COLO829 (cell line): ENCODE data around the gene UGT3A2.
"Not testable (repeated sequence)": the region's sequence is repeated elsewhere in the genome, so short reads cannot be mapped to it uniquely, and the experiment has no call there.

Experiments
- DNase-seq: peaks from one replicate; pipeline ENCODE4 v3.0.0; 2012; ENCODE audit warnings: low spot score

Gene UGT3A2

DNA sequence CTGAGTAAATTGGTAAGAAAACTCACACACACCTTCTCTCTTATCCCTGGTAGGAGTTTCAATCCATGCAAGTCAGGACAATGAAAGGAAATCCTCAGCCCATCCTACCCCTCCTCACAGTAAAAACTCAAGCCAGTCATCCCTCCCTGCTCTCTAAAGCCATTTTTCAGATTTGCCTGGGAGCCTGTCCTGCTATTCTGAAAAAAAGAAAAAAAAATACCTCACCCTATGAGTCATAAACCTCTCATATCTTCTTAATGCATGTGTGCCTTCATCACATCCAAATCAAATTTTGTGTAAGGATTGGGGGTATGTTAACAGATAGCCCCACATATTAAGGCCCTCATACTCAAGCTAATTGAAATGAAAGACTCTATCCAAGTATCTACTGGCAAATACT lies 14.1 kb downstream of the UGT3A2 start:
- DNase-seq, result no peak

DNA sequence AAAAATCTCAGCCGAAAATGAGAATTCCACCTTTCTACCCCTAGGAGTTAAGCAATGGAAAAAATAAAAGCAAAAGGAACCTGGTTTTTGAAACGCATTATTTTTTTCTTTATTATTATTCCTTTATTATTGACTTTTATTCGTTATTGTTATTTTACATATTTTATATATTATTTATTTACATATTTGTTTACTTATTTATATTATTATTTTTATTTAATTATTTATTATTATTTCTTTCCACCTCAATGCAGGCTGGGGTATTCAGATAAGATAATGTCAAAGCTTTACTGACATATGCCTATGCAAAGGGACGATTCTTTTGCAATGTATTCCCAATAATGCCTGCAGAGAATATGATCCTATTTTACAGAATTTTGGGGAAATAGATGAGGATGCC lies 16.7 kb downstream of the UGT3A2 start:
- DNase-seq, result no peak

- DNase-seq, result no peak
Observed at GRCh38 chr5:36047384-36048160, 19.1 kb downstream of the UGT3A2 start.

DNA sequence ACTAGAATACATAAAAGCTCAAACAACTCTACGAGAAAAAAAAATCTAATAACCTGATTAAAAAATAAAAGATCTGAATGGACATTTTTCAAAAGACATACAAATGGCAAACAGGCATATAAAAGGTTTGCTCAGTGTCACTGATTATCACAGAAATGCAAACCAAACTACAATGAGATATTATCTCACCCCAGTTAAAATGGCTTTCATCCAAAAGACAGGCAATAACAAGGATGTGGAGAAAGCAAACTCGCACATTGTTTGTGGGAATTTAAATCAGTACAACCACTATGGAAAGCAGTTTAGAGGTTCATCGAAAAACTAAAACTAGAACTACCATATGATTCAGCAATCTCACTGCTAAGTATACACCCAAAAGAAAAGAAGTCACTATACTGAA lies 20.8 kb downstream of the UGT3A2 start:
- DNase-seq, result no peak

GRCh38 chr5:36041537-36041845 lies 25.2 kb downstream of the UGT3A2 start:
- DNase-seq, result no peak

- no peak for DNase-seq
Observed at GRCh38 chr5:36040651-36041536, 25.8 kb downstream of the UGT3A2 start.

GRCh38 chr5:36035696-36036095 lies 31.0 kb downstream of the UGT3A2 start:
- no peak for DNase-seq

GRCh38 chr5:36034536-36035134 lies 32.0 kb downstream of the UGT3A2 start:
- DNase-seq, result not testable (repeated sequence)

GRCh38 chr5:36033486-36033885 lies 33.2 kb downstream of the UGT3A2 start:
- no peak for DNase-seq

- DNase-seq, result no peak
Observed at GRCh38 chr5:36033047-36033446, 33.6 kb downstream of the UGT3A2 start.

GRCh38 chr5:36031223-36031622 lies 35.5 kb downstream of the UGT3A2 start:
- DNase-seq, result no peak

DNA sequence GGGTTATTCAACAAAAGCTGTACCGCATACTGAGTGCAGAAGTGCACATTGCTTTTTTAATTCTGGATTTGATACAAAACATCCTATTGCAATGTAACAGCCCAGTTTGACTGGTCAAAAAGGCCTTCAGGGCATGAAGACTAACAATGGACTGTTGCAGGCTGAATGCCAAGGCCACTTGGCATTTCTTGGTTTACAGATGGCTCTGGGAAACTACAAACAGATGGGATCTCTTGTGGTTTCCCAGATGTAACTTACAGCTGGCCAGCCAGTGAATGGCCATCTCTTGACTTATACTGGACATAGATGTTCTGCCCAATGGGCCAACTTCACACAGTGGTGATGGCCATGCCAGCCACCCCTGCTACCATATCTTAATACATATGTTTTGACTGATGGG lies 36.8 kb downstream of the UGT3A2 start:
- peak; percentile 20 for DNase-seq

DNA sequence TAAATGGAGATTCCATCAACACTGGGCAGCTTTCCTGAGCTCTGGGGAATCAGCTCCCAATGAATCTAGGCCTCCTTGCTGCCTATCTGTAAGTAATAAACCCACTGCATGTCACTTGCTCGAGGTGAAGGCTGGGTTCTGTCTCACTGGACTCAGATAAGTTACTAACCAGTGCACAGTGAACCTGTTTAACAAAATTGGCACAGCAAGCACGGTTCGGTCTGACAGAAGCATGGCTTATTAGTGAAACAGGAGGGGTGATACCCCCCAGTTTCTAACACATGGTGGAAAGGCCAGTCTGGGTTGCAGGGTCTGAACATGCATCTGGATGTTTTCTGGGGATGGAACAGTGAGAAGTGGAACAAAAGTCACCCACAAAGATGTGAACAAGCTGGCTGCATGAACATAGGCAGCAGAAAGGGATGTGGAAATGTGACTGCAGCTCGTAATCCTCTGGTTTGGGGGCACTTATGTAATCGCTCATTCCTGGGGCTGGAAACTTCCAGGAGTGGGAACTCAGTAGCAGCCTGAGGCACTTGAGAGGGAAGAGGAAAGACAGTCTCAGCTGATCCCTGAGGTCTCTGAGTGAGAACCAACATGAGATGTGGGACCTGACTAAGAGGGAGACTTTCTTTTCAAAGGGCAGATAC lies 37.7 kb downstream of the UGT3A2 start:
- no peak for DNase-seq

GRCh38 chr5:36027711-36028110 lies 39.0 kb downstream of the UGT3A2 start:
- no peak for DNase-seq

- peak; percentile 3 for DNase-seq
Observed at GRCh38 chr5:36026706-36027465, 39.8 kb downstream of the UGT3A2 start.

GRCh38 chr5:36022246-36022645 lies 44.4 kb downstream of the UGT3A2 start:
- DNase-seq, result not testable (repeated sequence)

DNA sequence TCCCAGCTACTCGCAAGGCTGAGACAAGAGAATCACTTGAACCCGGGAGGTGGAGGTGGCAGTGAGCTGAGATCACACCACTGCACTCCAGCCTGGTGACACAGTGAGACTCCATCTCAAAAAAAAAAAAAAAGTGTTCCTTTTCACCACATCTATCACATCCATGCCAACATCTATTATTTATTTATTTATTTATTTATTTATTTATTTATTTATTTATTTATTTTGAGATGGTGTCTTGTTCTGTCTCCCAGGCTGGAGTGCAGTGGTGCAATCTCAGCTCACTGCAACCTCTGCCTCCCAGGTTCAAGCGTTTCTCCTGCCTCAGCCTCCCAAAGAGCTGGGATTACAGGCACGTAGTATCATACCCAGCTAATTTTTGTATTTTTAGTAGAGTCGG lies 47.1 kb downstream of the UGT3A2 start:
- DNase-seq, result not testable (repeated sequence)

DNA sequence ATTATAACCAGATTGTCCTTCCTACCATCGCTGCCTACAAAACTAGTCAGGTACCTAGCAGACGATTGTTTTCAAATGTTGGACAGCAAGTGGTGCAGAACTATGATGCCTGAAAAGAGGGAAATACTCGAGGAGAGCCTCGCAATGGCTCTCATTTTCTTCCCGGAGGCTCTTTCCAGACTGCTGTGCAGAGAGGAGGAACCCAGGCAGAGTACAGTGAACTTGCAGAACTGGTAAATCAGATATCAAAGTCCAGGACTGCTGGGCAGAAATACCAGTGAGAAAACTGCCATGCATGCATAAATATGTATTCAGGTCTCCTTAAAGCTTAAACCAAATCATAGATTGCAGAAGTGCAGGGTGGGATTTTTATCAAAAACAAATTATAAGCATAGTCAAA lies 49.1 kb downstream of the UGT3A2 start:
- no peak for DNase-seq

DNA sequence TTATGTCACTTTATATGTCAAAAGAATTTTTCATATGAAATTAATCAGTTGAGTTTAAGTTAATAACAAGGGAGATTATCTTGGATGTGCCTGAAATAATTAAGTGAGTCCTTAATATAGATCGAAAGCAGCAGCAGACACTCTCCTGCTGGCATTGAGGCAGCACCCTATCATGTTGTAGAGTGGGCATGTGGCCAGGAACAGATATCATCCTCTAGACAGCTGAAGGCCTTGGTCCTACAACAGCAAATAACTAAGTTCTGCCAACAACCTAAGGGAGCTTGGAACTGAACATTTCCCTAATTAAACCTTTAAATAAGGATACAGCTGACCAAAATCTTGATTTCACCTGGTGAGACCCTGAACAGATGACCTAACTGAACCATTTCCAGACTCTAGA lies 49.7 kb downstream of the UGT3A2 start:
- no peak for DNase-seq

DNA sequence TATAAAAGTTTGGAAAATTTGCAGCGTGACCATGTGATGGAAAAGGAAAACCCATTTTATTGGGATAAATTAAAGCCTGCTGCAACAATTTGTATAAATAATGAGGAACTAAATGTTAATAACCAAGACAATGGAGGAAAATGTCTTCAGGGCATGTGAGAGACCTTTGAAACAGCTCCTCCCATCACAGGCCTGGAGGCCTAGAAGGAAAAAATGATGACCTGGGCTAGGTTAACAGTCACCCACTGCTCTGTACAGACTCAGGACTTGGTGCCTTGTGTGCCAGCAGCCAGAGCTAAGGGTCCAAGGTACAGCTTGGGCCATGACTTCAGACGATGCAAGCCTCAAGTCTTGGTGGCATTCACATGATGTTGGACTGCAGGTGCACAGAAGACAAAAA lies 53.5 kb downstream of the UGT3A2 start:
- no peak for DNase-seq

DNA sequence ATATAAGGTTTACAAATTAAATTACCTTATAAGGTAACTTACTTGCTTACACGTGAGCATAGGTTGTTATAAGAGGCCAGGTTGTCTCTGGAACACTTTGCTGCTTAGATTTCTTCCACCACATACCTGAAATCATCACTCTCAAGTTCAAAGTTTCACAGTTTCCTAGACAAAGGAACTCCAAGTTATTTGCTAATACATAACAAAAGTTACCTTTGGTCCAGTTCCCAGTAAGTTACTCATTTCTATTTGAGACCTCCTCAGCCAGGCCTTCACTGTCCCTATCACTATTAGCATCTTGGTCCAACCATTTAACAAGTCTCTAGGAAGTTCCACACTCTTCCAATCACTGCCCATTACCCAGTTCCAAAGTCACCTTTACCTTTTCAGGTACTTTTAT lies 57.0 kb downstream of the UGT3A2 start:
- DNase-seq, result no peak

- no peak for DNase-seq
Observed at GRCh38 chr5:36007366-36007765, 59.3 kb downstream of the UGT3A2 start.
